Mesenchymal stem cell (in vitro differentiated cells and primary cell): ENCODE data around the gene RASGEF1C.

Experiments
- DNase-seq: peaks from one replicate; pipeline ENCODE4 v3.0.0-alpha.2; 2013
- H2AFZ ChIP-seq: one replicate; pipeline ENCODE4 v1.6.1; 2013; ENCODE audit warnings: low read depth, mild to moderate bottlenecking, control low read depth, inconsistent platforms, low read length, moderate library complexity
- H2AK5ac ChIP-seq: 2 replicates; pipeline ENCODE4 v1.6.1; 2013; ENCODE audit warnings: low read length, moderate library complexity, mild to moderate bottlenecking, inconsistent platforms; ENCODE audit not compliant: severe bottlenecking
- H2BK120ac ChIP-seq: one replicate; pipeline ENCODE4 v1.6.1; 2013; ENCODE audit warnings: low read depth, mild to moderate bottlenecking, inconsistent platforms, low read length, moderate library complexity
- H2BK12ac ChIP-seq, 2 experiments: one replicate each; pipeline ENCODE4 v1.6.1; 2013; ENCODE audit warnings: inconsistent platforms in 2 of 2, low read length in 2 of 2, mild to moderate bottlenecking in 2 of 2, moderate library complexity in 2 of 2, control low read depth in 1 of 2
- H2BK15ac ChIP-seq: one replicate; pipeline ENCODE4 v1.6.1; 2013; ENCODE audit warnings: mild to moderate bottlenecking, low read depth, inconsistent platforms; ENCODE audit not compliant: poor library complexity, severe bottlenecking
- H2BK5ac ChIP-seq: 2 replicates; pipeline ENCODE4 v1.6.1; 2013; ENCODE audit warnings: low read depth, mild to moderate bottlenecking, low read length, control low read depth, inconsistent platforms; ENCODE audit not compliant: poor library complexity, severe bottlenecking
- H3K14ac ChIP-seq, 2 experiments: one replicate each; pipeline ENCODE4 v1.6.1; 2013; ENCODE audit warnings: inconsistent platforms in 2 of 2, low read length in 2 of 2, control low read depth in 1 of 2, mild to moderate bottlenecking in 1 of 2, moderate library complexity in 1 of 2
- H3K18ac ChIP-seq, 2 experiments: one replicate each; pipeline ENCODE4 v1.6.1; 2013; ENCODE audit warnings: inconsistent platforms in 2 of 2, low read length in 2 of 2, control low read depth in 1 of 2, low read depth in 1 of 2, mild to moderate bottlenecking in 1 of 2
- H3K23ac ChIP-seq, 2 experiments: one replicate each; pipeline ENCODE4 v1.6.1; 2013; ENCODE audit warnings: inconsistent platforms in 2 of 2, low read length in 2 of 2, mild to moderate bottlenecking in 2 of 2, moderate library complexity in 2 of 2, control low read depth in 1 of 2
- H3K27ac ChIP-seq: 2 replicates; pipeline ENCODE4 v1.5.1; 2013; ENCODE audit warnings: mild to moderate bottlenecking, moderate library complexity, low read length, control low read depth, inconsistent platforms; ENCODE audit not compliant: poor library complexity, severe bottlenecking
- H3K27me3 ChIP-seq, 2 experiments: 2 replicates each; pipeline versions ENCODE4 v1.6.1 to v1.7.0; 2013; ENCODE audit warnings: low read length in 2 of 2, mild to moderate bottlenecking in 2 of 2, moderate library complexity in 2 of 2, control low read depth in 1 of 2, inconsistent platforms in 1 of 2; ENCODE audit not compliant: control insufficient read depth in 1 of 2, insufficient read depth in 1 of 2
- H3K36me3 ChIP-seq, 2 experiments: 2 replicates each; pipeline versions ENCODE4 v1.6.1 to v1.7.0; 2013; ENCODE audit warnings: low read length in 2 of 2, control low read depth in 1 of 2, inconsistent platforms in 1 of 2, low read depth in 1 of 2, mild to moderate bottlenecking in 1 of 2; ENCODE audit not compliant: insufficient read depth in 2 of 2, control insufficient read depth in 1 of 2
- H3K4ac ChIP-seq, 2 experiments: one replicate each; pipeline ENCODE4 v1.6.1; 2013; ENCODE audit warnings: inconsistent platforms in 2 of 2, low read length in 2 of 2, mild to moderate bottlenecking in 2 of 2, moderate library complexity in 2 of 2, control low read depth in 1 of 2, low read depth in 1 of 2
- H3K4me1 ChIP-seq: 2 replicates; pipeline ENCODE4 v1.6.1; 2013; ENCODE audit warnings: low read depth, low read length, control low read depth; ENCODE audit not compliant: control insufficient read depth, insufficient read depth
- H3K4me2 ChIP-seq: 2 replicates; pipeline ENCODE4 v1.6.1; 2013; ENCODE audit warnings: low read length, mild to moderate bottlenecking, inconsistent platforms; ENCODE audit not compliant: poor library complexity, severe bottlenecking
- H3K4me3 ChIP-seq, 2 experiments: 2 replicates each; pipeline versions ENCODE4 v1.5.1 to v1.7.0; 2013; ENCODE audit warnings: low read length in 2 of 2, mild to moderate bottlenecking in 2 of 2, control low read depth in 1 of 2, low read depth in 1 of 2; ENCODE audit not compliant: insufficient read depth in 1 of 2
- H3K79me1 ChIP-seq: replicated peaks from 2 replicates; pipeline ENCODE4 v1.6.1; 2013; ENCODE audit warnings: mild to moderate bottlenecking, control low read depth, low read length, inconsistent platforms; ENCODE audit not compliant: poor library complexity, severe bottlenecking
- H3K9ac ChIP-seq: 2 replicates; pipeline ENCODE4 v1.7.0; 2013; ENCODE audit warnings: mild to moderate bottlenecking, low read length, moderate library complexity
- H3K9me3 ChIP-seq: 2 replicates; pipeline ENCODE4 v1.7.0; 2013; ENCODE audit warnings: mild to moderate bottlenecking, low read length; ENCODE audit not compliant: control insufficient read depth
- H4K8ac ChIP-seq: one replicate; pipeline ENCODE4 v1.6.1; 2013; ENCODE audit warnings: inconsistent platforms, mild to moderate bottlenecking, low read length, moderate library complexity
- H4K91ac ChIP-seq: one replicate; pipeline ENCODE4 v1.6.1; 2013; ENCODE audit warnings: mild to moderate bottlenecking, low read length, inconsistent platforms
- WGBS: methylation state at CpG from one replicate; pipeline ENCODE4 v1.1.7; 2013; ENCODE audit warnings: mixed read lengths; 5-methylcytosine and 5-hydroxymethylcytosine counted together

RASGEF1C gene

DNA sequence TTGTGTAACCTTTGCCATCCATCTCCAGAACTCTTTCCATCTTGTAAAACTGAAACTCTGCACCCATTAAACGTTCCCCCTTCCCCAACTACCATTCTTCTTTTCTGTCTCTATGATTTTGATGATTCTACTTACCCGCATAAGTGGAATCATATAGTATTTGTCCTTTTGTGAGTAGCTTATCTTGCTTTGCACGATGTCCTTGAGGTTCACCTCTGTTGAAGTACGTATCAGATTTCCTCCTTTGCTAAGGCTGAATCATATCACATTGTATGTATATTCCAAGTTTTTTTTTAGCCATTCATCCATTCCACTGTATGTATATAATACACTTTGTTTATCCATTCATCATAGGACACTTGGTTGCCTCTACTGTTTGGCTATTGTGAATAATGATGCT is 134.5 kb downstream of the RASGEF1C start:
- Histone ChIP-seq H2AFZ (no peak overlapping the region), H3K4me3 (no peak overlapping the region), H2AK5ac (no peak overlapping the region), H3K14ac (no peak overlapping the region), H3K9me3 (peaks cover 4% of the 10 kb centered on the region), H3K4me1 (peaks cover 4% of the 10 kb centered on the region), H4K8ac (no peak overlapping the region), H3K9ac (no peak overlapping the region), H4K91ac (no peak overlapping the region), H2BK15ac (no peak overlapping the region), H2BK120ac (no peak overlapping the region), H3K36me3 (no peaks in the 10 kb centered on the region), H2BK5ac (no peak overlapping the region), H3K27me3 (peaks cover 10 to 22% of the 10 kb centered on the region in 2 experiments), H3K79me1 (no peaks in the 10 kb centered on the region), H2BK12ac (no peak overlapping the region), H3K27ac (no peak overlapping the region), H3K18ac (no peak overlapping the region), H3K4ac (no peak overlapping the region), H3K4me2 (no peak overlapping the region), H3K23ac (no peak overlapping the region)
- no peak for DNase-seq
- 97% methylated on average over 3 of the region's 4 CpGs for WGBS

DNA sequence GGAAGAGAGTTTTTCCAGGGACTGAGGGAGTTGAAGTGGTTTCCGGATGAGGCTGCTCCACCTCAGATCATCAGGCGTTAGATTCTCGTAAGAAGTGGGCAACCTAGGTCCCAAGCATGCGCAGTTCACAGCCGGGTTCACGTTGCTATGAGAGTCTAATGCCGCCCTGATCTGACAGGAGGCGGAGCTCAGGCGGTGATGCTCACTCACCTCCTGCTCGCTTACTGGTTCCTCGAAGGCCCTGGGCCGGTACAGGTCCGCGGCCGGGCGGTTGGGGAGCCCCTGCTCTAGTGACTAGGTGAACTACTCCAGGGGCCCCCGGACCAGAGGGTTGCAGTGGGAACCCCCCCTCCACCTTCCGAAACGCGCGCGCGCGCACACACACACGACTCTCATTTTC is 136.5 kb downstream of the RASGEF1C start:
- 93% methylated on average over 17 of the region's 25 CpGs for WGBS
- no peak overlapping the region for H3K23ac ChIP-seq
- no peak overlapping the region for H3K4me2 ChIP-seq
- H3K14ac ChIP-seq, result no peak overlapping the region
- H3K4ac ChIP-seq, result no peak overlapping the region
- DNase-seq, result no peak
- H2AK5ac ChIP-seq, result no peak overlapping the region
- H3K27me3 ChIP-seq, result peaks cover 0 to 6% of the 10 kb centered on the region in 2 experiments
- H3K9me3 ChIP-seq, result peaks cover 4% of the 10 kb centered on the region
- no peak overlapping the region for H4K8ac ChIP-seq
- H4K91ac ChIP-seq, result no peak overlapping the region
- no peaks in the 10 kb centered on the region for H3K36me3 ChIP-seq
- H2AFZ ChIP-seq, result no peak overlapping the region
- H3K9ac ChIP-seq, result no peak overlapping the region
- H3K4me3 ChIP-seq, result no peak overlapping the region
- H2BK120ac ChIP-seq, result no peak overlapping the region
- no peak overlapping the region for H3K18ac ChIP-seq
- H2BK5ac ChIP-seq, result no peak overlapping the region
- H2BK12ac ChIP-seq, result no peak overlapping the region
- no peak overlapping the region for H3K27ac ChIP-seq
- peaks cover 4% of the 10 kb centered on the region for H3K4me1 ChIP-seq
- no peak overlapping the region for H2BK15ac ChIP-seq
- peaks cover 2% of the 10 kb centered on the region for H3K79me1 ChIP-seq

DNA sequence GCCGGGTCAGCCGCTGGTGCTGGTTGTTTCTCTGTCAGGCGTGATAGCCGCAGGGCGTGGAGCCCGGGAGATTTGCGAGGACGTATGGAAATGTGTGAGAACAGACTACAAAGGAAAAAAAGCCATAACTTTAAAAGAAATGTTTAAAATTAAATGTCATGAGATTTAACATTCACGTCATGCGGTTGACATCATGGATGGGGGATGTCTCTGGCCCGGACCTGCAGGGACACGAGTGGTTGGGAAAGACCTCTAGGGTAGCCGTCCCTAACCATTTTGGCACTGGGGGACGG is 136.8 kb downstream of the RASGEF1C start:
- no peak overlapping the region for H2BK15ac ChIP-seq
- H3K4me1 ChIP-seq, result peaks cover 4% of the 10 kb centered on the region
- no peak overlapping the region for H2BK120ac ChIP-seq
- no peak overlapping the region for H3K27ac ChIP-seq
- H2AFZ ChIP-seq, result no peak overlapping the region
- H4K91ac ChIP-seq, result no peak overlapping the region
- H3K36me3 ChIP-seq, result no peaks in the 10 kb centered on the region
- H3K27me3 ChIP-seq, result peaks cover 0 to 6% of the 10 kb centered on the region in 2 experiments
- H3K9me3 ChIP-seq, result peaks cover 4% of the 10 kb centered on the region
- H3K4me2 ChIP-seq, result no peak overlapping the region
- no peak overlapping the region for H3K9ac ChIP-seq
- H3K4me3 ChIP-seq, result peak overlapping the region in 1 of 2 experiments; percentile 96
- no peak overlapping the region for H2BK5ac ChIP-seq
- DNase-seq, result no peak
- H4K8ac ChIP-seq, result no peak overlapping the region
- H2BK12ac ChIP-seq, result no peak overlapping the region
- no peak overlapping the region for H3K18ac ChIP-seq
- H3K79me1 ChIP-seq, result peaks cover 3% of the 10 kb centered on the region
- 45% methylated on average over 7 of the region's 14 CpGs for WGBS
- H2AK5ac ChIP-seq, result no peak overlapping the region
- H3K14ac ChIP-seq, result no peak overlapping the region
- no peak overlapping the region for H3K4ac ChIP-seq
- H3K23ac ChIP-seq, result no peak overlapping the region

DNA sequence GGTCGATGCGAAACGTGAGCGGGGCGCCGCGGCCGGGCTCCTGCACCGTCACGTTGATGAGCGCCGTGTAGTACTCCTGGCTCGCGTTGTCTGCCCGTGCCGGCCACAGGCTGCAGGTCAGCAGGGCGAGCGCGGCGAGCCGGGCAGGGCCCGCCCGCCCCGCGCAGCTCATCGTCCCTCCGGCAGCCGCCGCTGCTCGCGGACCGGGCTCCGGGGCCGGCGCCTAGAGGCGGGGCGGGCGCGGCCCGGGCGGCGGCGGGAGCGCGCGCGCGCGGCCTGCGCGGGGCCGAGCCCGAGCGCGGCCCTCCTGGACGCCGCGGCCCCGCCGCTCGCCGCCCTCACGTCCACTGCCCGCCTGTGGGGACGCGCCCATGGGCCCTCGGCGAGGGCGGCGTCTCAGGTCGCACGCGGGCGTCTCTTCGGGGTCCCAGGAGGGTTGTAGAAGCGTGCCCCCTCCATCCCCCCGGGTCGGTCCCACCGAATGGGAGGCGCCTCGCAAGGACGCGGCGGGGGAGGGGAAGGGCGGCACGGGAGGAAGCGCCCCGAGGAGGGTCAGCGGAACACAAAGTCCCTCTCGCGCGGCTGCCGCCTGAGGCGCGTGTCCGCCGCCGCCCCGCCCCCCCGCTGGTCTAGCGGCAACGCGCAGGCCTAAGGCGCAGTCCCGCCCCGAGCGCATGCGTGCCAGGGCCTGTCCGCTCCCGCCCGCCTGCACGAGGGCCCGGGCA is 137.3 kb downstream of the RASGEF1C start, which contains the start of gene RNF130:
TSS of gene RNF130 (minus strand) at position 229 of the 725 bp plus-strand sequence. CDS start at position 172, 57 bp downstream.
- H2AFZ ChIP-seq, result peak within 1 kb of the TSS; percentile 98
- peak within 1 kb of the TSS; percentile 48 to 100 for H3K14ac ChIP-seq
- H3K9ac ChIP-seq, result peak within 1 kb of the TSS; percentile 91

More for the DNA sequence above, 137.3 kb downstream of the RASGEF1C start, which contains the start of gene RNF130:
- Histone ChIP-seq H3K9me3 (peaks cover 4% of the 10 kb centered on the region), H3K18ac (peak within 1 kb of the TSS; percentile 91 to 96), H3K4me2 (peak within 1 kb of the TSS; percentile 74), H2BK12ac (peak within 1 kb of the TSS; percentile 23 to 71), H3K4ac (peak within 1 kb of the TSS; percentile 75 to 93), H3K4me1 (peaks cover 4% of the 10 kb centered on the region), H2BK15ac (peak within 1 kb of the TSS; percentile 92), H2AK5ac (no peak within 1 kb of the TSS), H2BK120ac (peak within 1 kb of the TSS; percentile 82), H2BK5ac (peak within 1 kb of the TSS; percentile 80), H3K27me3 (peaks cover 0 to 6% of the 10 kb centered on the region in 2 experiments), H3K27ac (peak within 1 kb of the TSS; percentile 79), H3K23ac (peak within 1 kb of the TSS in 1 of 2 experiments; percentile 97), H3K4me3 (peak within 1 kb of the TSS; percentile 83 to 96), H3K79me1 (peaks cover 8% of the 10 kb centered on the region), H4K8ac (peak within 1 kb of the TSS; percentile 94), H4K91ac (peak within 1 kb of the TSS; percentile 99), H3K36me3 (no peaks in the 10 kb centered on the region)
- peak; percentile 92 for DNase-seq
- WGBS, result 1% methylated on average over 62 of the region's 113 CpGs
